T-helper 1 cell treated with Interleukin-12 subunit alpha and Interleukin-12 subunit beta and Interleukin-4 antibody, amounts not matched to agents 30 μg/mL and 1 μg/mL, for 36 hours (primary cell): ENCODE data around the gene PGLYRP2.
"Not testable (repeated sequence)": the region's sequence is repeated elsewhere in the genome, so short reads cannot be mapped to it uniquely, and the experiment has no call there.

ENCODE experiments used
- H3K27ac Mint-ChIP-seq: one replicate; pipeline ENCODE4 v1.8.0; 2021; ENCODE audit warnings: mild to moderate bottlenecking, mixed read lengths
- H3K27me3 Mint-ChIP-seq: one replicate; pipeline ENCODE4 v1.8.0; 2021; ENCODE audit warnings: low read depth, mixed read lengths
- H3K36me3 Mint-ChIP-seq: one replicate; pipeline ENCODE4 v1.8.0; 2021; ENCODE audit warnings: low read depth, mixed read lengths
- H3K4me1 Mint-ChIP-seq: one replicate; pipeline ENCODE4 v1.8.0; 2021; ENCODE audit warnings: low read depth, mixed read lengths
- H3K4me3 Mint-ChIP-seq: one replicate; pipeline ENCODE4 v1.8.0; 2021; ENCODE audit warnings: mild to moderate bottlenecking, moderate library complexity, mixed read lengths
- H3K9me3 Mint-ChIP-seq: one replicate; pipeline ENCODE4 v1.8.0; 2021; ENCODE audit warnings: mixed read lengths

The PGLYRP2 gene

DNA sequence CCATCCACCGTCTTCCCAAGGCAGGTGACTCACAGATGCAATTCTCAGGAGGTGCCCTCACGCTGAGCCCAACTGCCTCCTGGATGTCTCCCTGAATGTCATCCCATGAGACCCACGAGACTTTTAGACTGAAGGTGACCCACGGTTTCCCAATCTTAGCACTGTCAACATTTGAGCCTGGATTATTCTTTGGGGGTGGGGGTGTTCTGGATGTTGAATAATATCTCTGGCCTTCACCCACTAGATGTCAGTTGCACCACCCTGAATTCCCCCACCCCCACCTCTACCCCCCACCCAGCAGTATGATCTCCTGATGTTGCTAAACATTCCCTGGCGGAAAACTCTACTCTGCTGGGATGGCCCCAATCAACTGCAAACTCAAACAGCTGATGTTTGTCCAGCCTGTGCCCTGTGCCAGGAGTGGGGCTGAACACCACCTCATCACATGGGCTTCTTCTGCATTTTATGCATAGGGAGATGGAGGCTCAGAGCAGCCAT lies 26.8 kb upstream of the PGLYRP2 start:
- Mint-ChIP-seq H3K27ac (no peak overlapping the region), H3K4me1 (peaks cover 11% of the 10 kb centered on the region), H3K27me3 (peaks cover 59% of the 10 kb centered on the region), H3K4me3 (no peak overlapping the region), H3K9me3 (no peaks in the 10 kb centered on the region), H3K36me3 (peaks cover 2% of the 10 kb centered on the region)

DNA sequence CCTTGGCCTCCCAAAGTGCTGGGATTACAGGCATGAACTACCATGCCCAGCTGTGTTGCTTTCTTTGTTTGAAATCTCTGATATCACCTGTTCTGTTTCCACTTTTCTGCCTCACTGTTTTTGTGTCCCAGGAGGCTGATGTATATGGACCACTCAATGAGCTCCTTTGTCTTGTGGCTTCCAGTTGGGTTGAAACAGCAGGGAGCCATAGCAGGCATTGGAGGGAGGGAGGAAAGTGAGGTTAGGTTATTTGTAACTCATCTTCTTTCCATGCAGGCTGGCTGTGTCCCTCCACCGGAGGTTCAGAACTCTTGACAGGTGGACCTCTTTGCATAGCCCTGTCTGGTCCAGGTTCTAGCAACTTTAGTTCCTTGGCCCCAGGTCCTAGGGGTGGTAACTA lies 23.0 kb upstream of the PGLYRP2 start:
- Mint-ChIP-seq H3K27ac (no peak overlapping the region), H3K27me3 (peaks cover 48% of the 10 kb centered on the region)

DNA sequence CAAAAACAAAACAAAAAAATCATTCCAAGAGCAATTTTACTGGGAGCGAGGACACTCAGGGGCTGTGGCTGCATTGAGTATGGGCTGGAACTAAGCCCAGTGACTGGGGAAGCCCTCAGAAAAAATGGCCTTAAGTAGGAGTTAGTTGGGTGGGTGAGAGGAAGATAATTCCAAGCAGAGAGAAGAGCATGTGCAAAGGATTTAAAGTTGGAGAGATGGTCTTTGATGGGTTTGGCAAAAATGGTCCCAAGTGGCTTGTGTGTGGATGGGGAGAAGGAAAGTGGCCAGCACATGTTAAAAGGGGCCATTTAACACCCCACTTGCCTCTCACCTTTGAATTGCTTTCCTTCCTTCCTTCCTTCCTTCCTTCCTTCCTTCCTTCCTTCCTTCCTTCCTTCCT lies 22.3 kb upstream of the PGLYRP2 start:
- no peaks in the 10 kb centered on the region for H3K9me3 Mint-ChIP-seq
- peaks cover 43% of the 10 kb centered on the region for H3K27me3 Mint-ChIP-seq
- H3K36me3 Mint-ChIP-seq, result no peaks in the 10 kb centered on the region

More for the DNA sequence above, 23.0 kb upstream of the PGLYRP2 start:
- Mint-ChIP-seq H3K36me3 (no peaks in the 10 kb centered on the region), H3K9me3 (no peaks in the 10 kb centered on the region), H3K4me3 (no peak overlapping the region), H3K4me1 (peaks cover 6% of the 10 kb centered on the region)

DNA sequence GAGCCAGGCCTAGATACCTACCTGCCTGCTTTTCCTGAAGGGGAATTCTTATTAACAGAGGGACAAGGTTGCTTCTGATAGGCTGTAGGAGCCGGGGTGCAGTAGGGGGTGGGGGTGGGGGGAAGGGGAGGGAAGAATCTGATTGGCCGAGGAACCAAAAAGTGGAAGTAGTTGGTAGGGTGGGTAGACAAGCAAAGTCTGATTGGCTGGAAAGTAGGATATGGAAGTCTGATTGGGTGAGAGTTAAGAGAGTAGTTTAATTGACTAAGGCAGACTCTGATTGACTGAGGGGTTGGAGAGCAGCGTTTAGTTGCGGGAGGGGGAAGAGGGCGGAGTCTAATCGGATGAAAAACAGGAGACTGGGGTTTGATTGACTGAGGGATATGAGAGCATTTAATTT lies 19.6 kb upstream of the PGLYRP2 start:
- peaks cover 32% of the 10 kb centered on the region for H3K27me3 Mint-ChIP-seq
- H3K4me3 Mint-ChIP-seq, result no peak overlapping the region
- no peak overlapping the region for H3K27ac Mint-ChIP-seq
- no peaks in the 10 kb centered on the region for H3K9me3 Mint-ChIP-seq
- H3K36me3 Mint-ChIP-seq, result no peaks in the 10 kb centered on the region
- H3K4me1 Mint-ChIP-seq, result peaks cover 6% of the 10 kb centered on the region

More for the DNA sequence above, 22.3 kb upstream of the PGLYRP2 start:
- H3K4me1 Mint-ChIP-seq, result peaks cover 6% of the 10 kb centered on the region
- no peak overlapping the region for H3K27ac Mint-ChIP-seq
- H3K4me3 Mint-ChIP-seq, result no peak overlapping the region

DNA sequence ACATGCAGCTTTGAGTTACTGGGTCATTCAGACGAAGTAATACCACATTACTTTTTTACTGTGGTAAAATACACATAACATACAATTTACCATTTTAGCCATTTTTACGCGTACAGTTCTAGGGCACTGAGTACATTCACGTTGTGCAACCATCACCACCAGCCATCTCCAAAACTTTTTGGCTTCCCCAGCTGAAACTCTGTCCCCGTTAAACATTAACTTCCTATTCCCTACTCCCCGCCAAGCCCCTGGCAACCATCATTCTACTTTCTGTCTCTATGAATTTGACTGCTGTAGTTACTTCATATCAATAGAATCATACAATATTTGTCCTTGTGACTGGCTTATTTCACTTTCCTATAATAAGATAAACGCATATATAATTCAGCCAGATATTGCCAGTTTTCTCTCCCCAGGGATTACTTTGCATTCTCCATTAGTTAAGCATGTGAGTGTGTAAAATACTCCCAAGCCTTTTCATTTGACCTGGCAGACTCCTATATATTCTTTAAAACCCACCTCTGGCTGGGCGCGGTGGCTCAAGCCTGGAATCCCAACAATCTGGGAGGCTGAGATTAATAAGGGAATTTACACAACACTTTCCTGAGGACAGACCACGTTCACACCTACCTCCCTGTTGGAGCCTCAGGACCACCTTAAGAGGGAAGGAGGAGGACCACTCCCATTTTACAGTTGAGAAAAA lies 19.0 kb upstream of the PGLYRP2 start:
- Mint-ChIP-seq H3K36me3 (no peaks in the 10 kb centered on the region), H3K4me3 (no peak overlapping the region), H3K9me3 (no peaks in the 10 kb centered on the region), H3K27ac (no peak overlapping the region), H3K4me1 (peaks cover 6% of the 10 kb centered on the region), H3K27me3 (peaks cover 34% of the 10 kb centered on the region)

DNA sequence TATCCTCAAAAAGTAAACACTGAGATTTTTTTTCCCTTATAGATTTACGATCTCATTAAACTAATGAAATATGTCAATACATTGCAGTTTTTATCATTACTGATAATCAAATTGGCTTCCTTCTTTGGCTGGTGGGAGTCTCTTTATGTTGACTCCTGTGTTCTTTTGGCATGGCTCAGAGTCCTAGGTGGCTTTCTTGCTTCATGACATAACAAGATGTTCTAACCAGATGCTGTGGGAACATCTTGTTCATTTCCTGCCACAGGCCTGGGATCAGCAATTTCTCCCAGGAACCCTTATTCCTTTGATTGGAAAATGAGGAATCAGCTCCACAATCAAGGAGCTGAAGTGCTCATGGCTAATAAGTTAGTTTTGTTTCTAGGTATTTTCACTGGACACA lies 15.8 kb upstream of the PGLYRP2 start:
- H3K27ac Mint-ChIP-seq, result no peak overlapping the region
- H3K27me3 Mint-ChIP-seq, result peaks cover 24% of the 10 kb centered on the region
- H3K9me3 Mint-ChIP-seq, result no peaks in the 10 kb centered on the region
- no peaks in the 10 kb centered on the region for H3K36me3 Mint-ChIP-seq
- peaks cover 6% of the 10 kb centered on the region for H3K4me1 Mint-ChIP-seq
- H3K4me3 Mint-ChIP-seq, result no peak overlapping the region

DNA sequence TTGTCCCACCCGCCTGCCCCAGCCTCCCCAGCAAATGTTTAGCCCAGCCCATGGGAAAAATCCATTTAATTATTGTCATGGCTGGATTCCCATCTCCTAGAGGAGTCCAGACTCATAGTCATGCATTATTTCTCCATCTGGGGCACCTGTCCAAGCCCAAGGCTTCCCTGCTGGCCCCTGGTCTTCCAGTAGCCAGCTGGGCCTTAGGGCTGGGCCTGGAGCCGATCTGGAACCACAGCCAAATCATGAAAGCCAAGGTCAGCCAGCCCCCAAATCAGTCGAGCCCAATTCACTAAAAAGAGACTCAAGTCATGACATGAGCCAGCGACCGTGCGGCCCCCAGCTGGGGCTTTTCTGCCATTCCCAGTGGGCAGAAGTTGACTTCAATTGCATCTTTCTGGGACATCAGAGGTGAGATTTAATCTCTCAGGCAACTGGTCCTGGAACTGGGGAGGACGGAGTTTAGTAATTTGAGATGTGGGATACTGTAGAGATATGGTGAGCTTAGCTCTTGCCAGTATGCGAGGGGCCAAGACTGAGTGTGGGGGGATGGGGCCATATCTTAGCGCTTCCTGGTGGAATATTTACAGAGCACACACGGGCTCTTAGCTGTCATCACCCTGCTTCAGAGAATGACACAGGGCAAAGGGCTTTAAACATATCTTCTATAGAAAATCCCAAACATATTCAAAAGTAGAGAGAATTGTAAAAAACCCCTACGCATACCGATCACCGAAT lies 9.4 kb upstream of the PGLYRP2 start:
- Mint-ChIP-seq H3K4me3 (no peak overlapping the region), H3K9me3 (peaks cover 8% of the 10 kb centered on the region), H3K27me3 (peaks cover 13% of the 10 kb centered on the region), H3K36me3 (no peaks in the 10 kb centered on the region), H3K4me1 (peaks cover 3% of the 10 kb centered on the region), H3K27ac (no peak overlapping the region)

DNA sequence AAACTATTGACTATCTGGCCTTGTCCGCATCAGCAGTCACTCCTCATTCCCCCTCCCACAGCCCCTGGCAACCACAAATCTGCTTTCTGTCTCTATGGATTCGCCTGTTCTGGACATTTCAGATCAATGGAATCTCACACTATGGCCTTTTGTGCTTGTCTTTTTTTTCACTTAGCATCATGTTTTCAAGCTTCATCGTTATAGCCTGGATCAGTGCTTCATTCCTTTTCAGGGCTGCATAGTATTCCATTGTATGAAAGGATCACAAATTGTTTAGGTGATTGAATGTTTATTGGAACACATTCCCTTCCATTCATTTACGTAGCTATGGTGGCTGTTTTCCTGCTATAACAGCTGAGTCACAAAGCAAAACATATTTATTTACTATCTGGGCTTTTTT lies 7.7 kb upstream of the PGLYRP2 start:
- H3K27me3 Mint-ChIP-seq, result peaks cover 3% of the 10 kb centered on the region
- no peaks in the 10 kb centered on the region for H3K36me3 Mint-ChIP-seq
- H3K4me3 Mint-ChIP-seq, result no peak overlapping the region
- peaks cover 11% of the 10 kb centered on the region for H3K4me1 Mint-ChIP-seq
- no peak overlapping the region for H3K27ac Mint-ChIP-seq
- peaks cover 8% of the 10 kb centered on the region for H3K9me3 Mint-ChIP-seq

DNA sequence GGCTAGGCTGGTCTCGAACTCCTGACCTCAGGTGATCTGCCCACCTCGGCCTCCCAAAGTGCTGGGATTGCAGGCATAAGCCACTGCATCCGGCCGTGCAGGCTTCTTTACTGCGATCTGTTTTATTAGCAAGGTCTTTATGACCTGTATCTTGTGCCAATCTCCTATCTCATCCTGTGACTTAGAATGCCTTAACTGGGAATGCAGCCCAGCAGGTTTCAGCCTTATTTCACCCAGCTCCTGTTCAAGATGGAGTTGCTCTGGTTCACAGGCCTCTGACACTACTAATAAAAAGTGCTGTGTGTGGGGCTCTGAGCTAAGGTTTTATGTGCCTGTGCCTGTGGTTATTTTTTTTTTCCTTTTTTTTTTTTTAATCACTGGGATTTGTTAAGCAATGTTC lies 6.5 kb upstream of the PGLYRP2 start:
- H3K9me3 Mint-ChIP-seq, H3K27me3 Mint-ChIP-seq, H3K27ac Mint-ChIP-seq, H3K4me3 Mint-ChIP-seq, H3K36me3 Mint-ChIP-seq: not testable (repeated sequence)
- peaks cover 11% of the 10 kb centered on the region for H3K4me1 Mint-ChIP-seq

DNA sequence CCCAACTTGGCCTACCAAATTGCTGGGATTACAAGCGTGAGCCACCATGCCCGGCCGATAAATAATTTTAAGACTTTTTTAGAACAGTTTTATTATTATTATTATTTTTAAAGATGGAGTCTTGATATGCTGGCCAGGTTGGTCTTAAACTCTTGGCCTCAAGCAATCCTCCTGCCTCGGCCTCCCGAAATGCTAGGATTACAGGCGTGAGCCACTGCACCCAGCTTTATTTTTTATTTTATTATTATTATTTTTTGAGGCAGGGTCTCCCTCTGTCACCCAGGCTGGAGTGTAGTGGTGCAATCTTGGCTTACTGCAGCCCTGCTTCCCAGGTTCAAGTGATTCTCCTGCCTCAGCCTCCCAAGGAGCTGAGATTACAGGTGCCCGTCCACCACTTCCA lies 1.7 kb upstream of the PGLYRP2 start:
- not testable (repeated sequence) for H3K36me3 Mint-ChIP-seq, H3K4me3 Mint-ChIP-seq, H3K27ac Mint-ChIP-seq, H3K27me3 Mint-ChIP-seq, H3K9me3 Mint-ChIP-seq
- H3K4me1 Mint-ChIP-seq, result peaks cover 18% of the 10 kb centered on the region

DNA sequence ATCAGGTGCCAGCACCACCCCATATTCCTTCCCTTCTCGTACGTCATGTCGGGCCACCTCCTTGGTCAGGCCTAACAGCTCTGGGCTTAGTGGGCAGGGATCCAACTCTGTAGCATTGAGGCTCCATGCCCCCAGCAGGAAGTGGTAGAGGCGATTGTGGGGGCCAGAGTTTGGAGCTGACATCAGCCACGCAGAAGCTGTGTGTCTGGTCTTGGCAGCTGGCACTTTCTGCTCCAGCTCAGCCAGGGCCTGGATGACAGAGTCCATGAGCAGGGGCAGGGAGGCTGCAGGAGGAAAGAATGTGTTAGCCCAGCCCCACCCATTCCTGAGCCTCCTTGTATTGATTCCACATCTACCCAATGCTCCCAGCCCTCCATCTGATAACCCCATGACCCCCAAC lies 3.0 kb downstream of the PGLYRP2 start:
- Mint-ChIP-seq H3K9me3 (no peaks in the 10 kb centered on the region), H3K27ac (no peak overlapping the region), H3K4me3 (no peak overlapping the region), H3K27me3 (peaks cover 4% of the 10 kb centered on the region), H3K4me1 (peaks cover 11% of the 10 kb centered on the region), H3K36me3 (peaks cover 3% of the 10 kb centered on the region)

DNA sequence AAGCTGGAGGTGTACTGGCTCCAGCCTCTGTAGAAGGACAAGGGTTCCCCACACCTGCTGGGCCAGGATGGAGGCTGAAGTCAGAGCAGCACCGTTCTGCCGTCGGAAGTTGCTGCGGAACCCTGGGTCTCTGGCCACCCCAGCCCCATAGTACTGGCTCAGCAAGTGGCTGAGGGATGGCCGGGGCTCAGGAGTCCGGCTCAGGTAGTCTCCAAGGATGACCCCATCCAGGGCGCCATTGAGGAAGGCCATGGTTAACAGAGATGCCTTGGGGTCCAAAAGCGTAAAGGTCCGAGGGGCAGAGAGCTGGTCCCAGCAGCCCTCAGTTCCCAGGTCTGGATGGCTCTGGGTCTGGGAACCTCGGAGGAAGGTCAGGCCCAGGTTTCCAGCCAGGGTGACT lies 3.7 kb downstream of the PGLYRP2 start:
- no peak overlapping the region for H3K4me3 Mint-ChIP-seq
- H3K4me1 Mint-ChIP-seq, result peaks cover 11% of the 10 kb centered on the region
- H3K27me3 Mint-ChIP-seq, result peaks cover 4% of the 10 kb centered on the region
- no peaks in the 10 kb centered on the region for H3K9me3 Mint-ChIP-seq
- H3K36me3 Mint-ChIP-seq, result peaks cover 3% of the 10 kb centered on the region
- H3K27ac Mint-ChIP-seq, result no peak overlapping the region

DNA sequence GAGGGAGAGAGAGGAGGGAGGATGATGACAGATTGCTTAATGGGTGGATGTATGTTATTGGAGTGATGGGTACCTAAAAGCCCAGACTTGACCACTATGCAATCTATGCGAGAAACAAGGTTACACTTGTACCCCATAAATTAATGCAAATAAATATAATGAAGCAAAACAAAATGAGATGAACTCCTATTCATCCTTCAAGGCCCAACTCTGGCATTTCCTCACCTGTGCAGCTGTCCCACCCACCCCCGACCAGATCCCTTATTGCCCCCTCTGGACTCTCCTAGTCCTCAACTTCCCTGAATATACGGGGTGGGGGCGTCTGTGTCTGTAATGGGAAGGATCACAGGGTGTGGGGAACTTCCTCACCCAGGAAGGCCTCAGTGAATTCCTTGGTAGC lies 4.1 kb downstream of the PGLYRP2 start:
- Mint-ChIP-seq H3K36me3 (peaks cover 3% of the 10 kb centered on the region), H3K9me3 (no peaks in the 10 kb centered on the region), H3K4me3 (no peak overlapping the region), H3K27me3 (peaks cover 4% of the 10 kb centered on the region), H3K4me1 (peaks cover 11% of the 10 kb centered on the region), H3K27ac (no peak overlapping the region)

DNA sequence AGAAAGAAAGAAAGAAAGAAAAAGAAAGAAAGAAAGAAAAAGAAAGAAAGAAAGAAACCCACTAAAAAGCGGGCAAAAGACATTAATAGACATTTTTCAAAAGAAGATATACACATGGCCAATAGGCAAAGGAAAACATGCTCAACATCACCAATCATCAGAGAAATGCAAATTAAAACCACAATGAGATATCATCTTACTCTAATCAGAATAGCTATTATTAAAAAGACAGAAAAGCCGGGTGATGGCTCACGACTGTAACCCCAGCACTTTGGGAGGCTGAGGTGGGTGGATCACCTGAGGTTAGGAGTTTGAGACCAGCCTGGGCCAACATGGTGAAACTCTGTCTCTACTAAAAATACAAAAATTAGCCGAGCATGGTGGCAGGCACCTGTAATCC lies 5.5 kb downstream of the PGLYRP2 start:
- not testable (repeated sequence) for H3K9me3 Mint-ChIP-seq, H3K4me3 Mint-ChIP-seq, H3K27ac Mint-ChIP-seq
- Mint-ChIP-seq H3K27me3 (peaks cover 13% of the 10 kb centered on the region), H3K36me3 (peaks cover 10% of the 10 kb centered on the region), H3K4me1 (peaks cover 18% of the 10 kb centered on the region)

DNA sequence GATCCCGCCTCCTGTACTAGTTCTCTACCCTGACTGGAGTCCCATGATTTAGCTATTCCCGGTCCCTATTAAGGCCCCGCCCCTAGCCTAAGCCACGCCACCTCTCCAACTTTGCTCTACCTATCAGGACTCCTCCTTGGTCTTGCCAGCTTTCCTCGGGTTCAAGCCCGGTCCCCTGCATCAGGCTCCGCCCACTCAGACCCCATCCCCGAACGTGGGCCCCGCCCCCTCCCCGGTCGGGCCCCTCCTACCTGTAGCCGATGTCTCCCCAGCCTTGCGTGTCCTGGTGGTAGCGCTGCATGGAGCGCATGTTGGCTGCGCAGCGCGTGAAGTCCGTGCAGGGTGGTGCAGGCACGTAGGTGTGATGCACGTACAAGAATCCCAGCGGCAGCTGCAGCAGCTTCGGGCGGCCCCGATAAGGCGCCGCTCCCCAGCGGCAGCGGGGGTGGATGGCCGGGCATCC lies 7.6 kb downstream of the PGLYRP2 start:
- Mint-ChIP-seq H3K27me3 (peaks cover 17% of the 10 kb centered on the region), H3K9me3 (peaks cover 5% of the 10 kb centered on the region), H3K4me1 (peaks cover 34% of the 10 kb centered on the region), H3K27ac (no peak overlapping the region), H3K36me3 (peaks cover 19% of the 10 kb centered on the region), H3K4me3 (no peak overlapping the region)
